ENCODE measurements around the gene H2BK1.

H2BK1 gene

DNA sequence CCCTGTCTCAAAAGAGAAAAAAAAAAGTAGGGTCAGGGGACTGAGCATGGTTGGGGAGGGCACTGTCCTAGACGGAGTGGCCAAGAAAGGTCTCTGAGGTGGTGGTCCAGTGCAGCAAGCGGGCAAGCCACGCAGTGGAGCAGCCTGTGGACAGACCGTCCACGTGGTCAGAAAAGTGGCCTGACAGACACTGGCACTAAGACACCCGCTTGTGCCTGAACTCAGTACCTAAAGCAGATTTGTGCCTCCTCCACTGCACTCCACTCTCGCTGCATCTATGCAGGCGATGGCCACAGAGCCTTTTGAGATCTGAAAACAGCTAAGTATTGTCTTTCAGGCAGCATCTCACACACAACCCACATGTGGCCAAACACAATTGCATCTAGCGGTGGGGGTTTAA, 32.1 kb downstream of the H2BK1 start:
- Histone ChIP-seq H3K36me3 (replicated peaks; ENCODE audit: insufficient read depth, low read length) (no peaks in the 10 kb centered on the region), H3K27me3 (replicated peaks; ENCODE audit: insufficient read depth, low read length) (peaks cover 90% of the 10 kb centered on the region), H3K4me3 (ENCODE audit: low read length) (no peak overlapping the region), H2AFZ (ENCODE audit: low read length) (no peak overlapping the region), H3F3A (ENCODE audit: insufficient read depth, low read length) (no peaks in the 10 kb centered on the region), H3K9ac (ENCODE audit: low read length) (no peak overlapping the region), H3K4me1 (ENCODE audit: low read length) (no peaks in the 10 kb centered on the region), H3K27ac (ENCODE audit: low read length) (no peak overlapping the region), H3K9me2 (replicated peaks; ENCODE audit: insufficient read depth, low read length) (no peaks in the 10 kb centered on the region), H3K4me2 (ENCODE audit: low read depth, low read length) (no peak overlapping the region), H3K9me3 (replicated peaks; ENCODE audit: insufficient read depth, low read length) (no peaks in the 10 kb centered on the region), H3K79me2 (ENCODE audit: low read length) (no peaks in the 10 kb centered on the region), H4K20me1 (ENCODE audit: insufficient read depth, low read length) (no peaks in the 10 kb centered on the region)
- no peak for TF ChIP-seq EZH2phosphoT487 (IDR thresholded peaks at IDR 0.05; ENCODE audit: low read length)
- TF ChIP-seq, protein P1, sequence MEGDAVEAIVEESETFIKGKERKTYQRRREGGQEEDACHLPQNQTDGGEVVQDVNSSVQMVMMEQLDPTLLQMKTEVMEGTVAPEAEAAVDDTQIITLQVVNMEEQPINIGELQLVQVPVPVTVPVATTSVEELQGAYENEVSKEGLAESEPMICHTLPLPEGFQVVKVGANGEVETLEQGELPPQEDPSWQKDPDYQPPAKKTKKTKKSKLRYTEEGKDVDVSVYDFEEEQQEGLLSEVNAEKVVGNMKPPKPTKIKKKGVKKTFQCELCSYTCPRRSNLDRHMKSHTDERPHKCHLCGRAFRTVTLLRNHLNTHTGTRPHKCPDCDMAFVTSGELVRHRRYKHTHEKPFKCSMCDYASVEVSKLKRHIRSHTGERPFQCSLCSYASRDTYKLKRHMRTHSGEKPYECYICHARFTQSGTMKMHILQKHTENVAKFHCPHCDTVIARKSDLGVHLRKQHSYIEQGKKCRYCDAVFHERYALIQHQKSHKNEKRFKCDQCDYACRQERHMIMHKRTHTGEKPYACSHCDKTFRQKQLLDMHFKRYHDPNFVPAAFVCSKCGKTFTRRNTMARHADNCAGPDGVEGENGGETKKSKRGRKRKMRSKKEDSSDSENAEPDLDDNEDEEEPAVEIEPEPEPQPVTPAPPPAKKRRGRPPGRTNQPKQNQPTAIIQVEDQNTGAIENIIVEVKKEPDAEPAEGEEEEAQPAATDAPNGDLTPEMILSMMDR (IDR thresholded peaks at IDR 0.05; ENCODE audit: low read length): no peak
- no peak for TF ChIP-seq EZH2 (optimal IDR thresholded peaks at IDR 0.05; ENCODE audit: low read depth, low read length)
- DNase-seq: no peak

DNA sequence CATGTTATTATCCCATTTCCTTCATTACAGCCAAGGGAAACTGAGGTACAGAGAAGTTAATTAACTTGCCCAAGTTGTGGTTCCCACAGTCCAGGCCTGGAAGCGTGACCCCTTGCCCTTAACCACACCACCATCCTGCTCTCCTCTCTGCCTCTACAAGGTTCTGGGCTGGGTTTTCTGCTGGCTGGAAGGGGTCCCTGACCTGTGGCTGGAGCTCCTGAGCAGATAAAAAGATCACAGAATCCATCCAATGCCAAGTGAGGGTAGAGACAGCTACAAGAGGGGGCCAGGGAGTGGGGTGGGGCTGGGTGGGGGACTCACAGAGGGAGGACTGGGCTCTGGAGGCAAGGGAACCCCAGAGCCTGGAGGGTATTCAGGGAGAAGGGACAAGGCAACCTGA, 33.0 kb downstream of the H2BK1 start:
- no peak overlapping the region for H3K9ac ChIP-seq (ENCODE audit: low read length)
- no peak overlapping the region for H3K27ac ChIP-seq (ENCODE audit: low read length)
- H3K9me3 ChIP-seq (replicated peaks; ENCODE audit: insufficient read depth, low read length): no peaks in the 10 kb centered on the region
- no peak for DNase-seq
- H4K20me1 ChIP-seq (ENCODE audit: insufficient read depth, low read length): no peaks in the 10 kb centered on the region
- H3K9me2 ChIP-seq (replicated peaks; ENCODE audit: insufficient read depth, low read length): no peaks in the 10 kb centered on the region
- no peak overlapping the region for H3K4me2 ChIP-seq (ENCODE audit: low read depth, low read length)
- H3K36me3 ChIP-seq (replicated peaks; ENCODE audit: insufficient read depth, low read length): no peaks in the 10 kb centered on the region
- H3K4me3 ChIP-seq (ENCODE audit: low read length): no peak overlapping the region
- H3F3A ChIP-seq (ENCODE audit: insufficient read depth, low read length): no peaks in the 10 kb centered on the region
- peaks cover 87% of the 10 kb centered on the region for H3K27me3 ChIP-seq (replicated peaks; ENCODE audit: insufficient read depth, low read length)
- H2AFZ ChIP-seq (ENCODE audit: low read length): no peak overlapping the region
- no peaks in the 10 kb centered on the region for H3K79me2 ChIP-seq (ENCODE audit: low read length)
- TF ChIP-seq EZH2phosphoT487 (IDR thresholded peaks at IDR 0.05; ENCODE audit: low read length) (no peak), EZH2 (optimal IDR thresholded peaks at IDR 0.05; ENCODE audit: low read depth, low read length) (no peak)
- TF ChIP-seq, protein P1 (IDR thresholded peaks at IDR 0.05; ENCODE audit: low read length): no peak
- no peaks in the 10 kb centered on the region for H3K4me1 ChIP-seq (ENCODE audit: low read length)

DNA sequence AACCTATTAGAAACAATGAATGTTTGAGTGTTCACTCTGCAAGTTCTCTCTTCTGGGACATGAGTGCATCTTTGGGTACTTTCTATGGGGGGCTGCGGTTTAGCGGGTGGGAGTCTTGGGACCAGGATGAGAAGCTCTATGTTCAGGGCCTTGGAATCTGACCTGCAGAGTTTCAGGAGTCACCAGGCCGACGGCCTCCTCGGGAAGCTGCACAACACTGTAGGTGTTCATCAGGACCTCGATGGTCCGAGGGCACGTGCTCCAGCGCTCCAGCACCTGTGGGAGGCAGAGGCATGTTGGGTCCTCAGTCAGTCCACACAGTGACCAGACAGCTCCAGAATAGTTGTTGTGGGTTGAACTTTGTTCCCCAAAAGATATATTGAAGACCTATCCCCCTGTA, 33.9 kb downstream of the H2BK1 start:
- no peak overlapping the region for H3K4me3 ChIP-seq (ENCODE audit: low read length)
- H3K27ac ChIP-seq (ENCODE audit: low read length): no peak overlapping the region
- H3F3A ChIP-seq (ENCODE audit: insufficient read depth, low read length): no peaks in the 10 kb centered on the region
- no peak overlapping the region for H3K4me2 ChIP-seq (ENCODE audit: low read depth, low read length)
- no peak overlapping the region for H3K9ac ChIP-seq (ENCODE audit: low read length)
- no peaks in the 10 kb centered on the region for H3K36me3 ChIP-seq (replicated peaks; ENCODE audit: insufficient read depth, low read length)
- H3K9me3 ChIP-seq (replicated peaks; ENCODE audit: insufficient read depth, low read length): no peaks in the 10 kb centered on the region
- H3K27me3 ChIP-seq (replicated peaks; ENCODE audit: insufficient read depth, low read length): peaks cover 88% of the 10 kb centered on the region
- no peak for TF ChIP-seq EZH2phosphoT487 (IDR thresholded peaks at IDR 0.05; ENCODE audit: low read length)
- no peak for TF ChIP-seq EZH2 (optimal IDR thresholded peaks at IDR 0.05; ENCODE audit: low read depth, low read length)
- TF ChIP-seq, protein P1 (IDR thresholded peaks at IDR 0.05; ENCODE audit: low read length): no peak
- H3K79me2 ChIP-seq (ENCODE audit: low read length): no peaks in the 10 kb centered on the region
- H4K20me1 ChIP-seq (ENCODE audit: insufficient read depth, low read length): no peaks in the 10 kb centered on the region
- no peak for DNase-seq
- no peaks in the 10 kb centered on the region for H3K9me2 ChIP-seq (replicated peaks; ENCODE audit: insufficient read depth, low read length)
- H3K4me1 ChIP-seq (ENCODE audit: low read length): no peaks in the 10 kb centered on the region
- no peak overlapping the region for H2AFZ ChIP-seq (ENCODE audit: low read length)

Data from MM.1S (cell line).